Keratinocyte (primary cell): ENCODE results near the gene BCL2L11. TPM values are rescaled to one million over a fixed set of nuclear protein-coding genes. Genes with fewer than 3 reads are reported as not detected.

Experiments used
- DNase-seq: peaks from one replicate; pipeline ENCODE4 v3.0.0-alpha.2; 2011; ENCODE audit warnings: low read depth, missing footprints, low spot score
- FAIRE-seq: peaks from 2 replicates; lab custom pipeline; 2011; peaks lifted over from hg19 to GRCh38; lab: Jason Lieb, UNC
- H2AFZ ChIP-seq: 2 replicates; pipeline ENCODE4 v1.6.0; 2012; ENCODE audit warnings: low read length, control low read depth, inconsistent platforms; ENCODE audit not compliant: control insufficient read depth
- H3K27ac ChIP-seq: 2 replicates; pipeline ENCODE4 v1.5.1; 2011; ENCODE audit warnings: low read length; ENCODE audit not compliant: control insufficient read depth, insufficient read depth
- H3K27me3 ChIP-seq: 3 replicates; pipeline ENCODE4 v1.6.0; 2011; ENCODE audit warnings: low read length; ENCODE audit not compliant: control insufficient read depth, insufficient read depth; ENCODE audit errors: extremely low read depth
- H3K36me3 ChIP-seq, 2 experiments: 2 replicates in 1 of 2; 3 replicates in 1 of 2; pipeline ENCODE4 v1.5.1; 2011; ENCODE audit warnings: low read length in 2 of 2, mild to moderate bottlenecking in 1 of 2; ENCODE audit not compliant: control insufficient read depth in 2 of 2, insufficient read depth in 2 of 2; ENCODE audit errors: extremely low read depth in 1 of 2
- H3K4me1 ChIP-seq: 3 replicates; pipeline ENCODE4 v1.5.1; 2011; ENCODE audit warnings: low read length; ENCODE audit not compliant: control insufficient read depth, insufficient read depth; ENCODE audit errors: extremely low read depth
- H3K4me2 ChIP-seq: 3 replicates; pipeline ENCODE4 v1.6.0; 2011; ENCODE audit warnings: low read depth, low read length; ENCODE audit not compliant: control insufficient read depth, insufficient read depth; ENCODE audit errors: extremely low read depth
- H3K4me3 ChIP-seq, 3 experiments: fragments of 200-600 bp in 1 of 3; sonication (generic) in 1 of 3; 2 replicates in 2 of 3; 3 replicates in 1 of 3; pipeline ENCODE4 v1.5.1; 2011 to 2016; ENCODE audit warnings: low read length in 3 of 3, mild to moderate bottlenecking in 3 of 3, control low read depth in 2 of 3, inconsistent platforms in 1 of 3, low read depth in 1 of 3, mixed read lengths in 1 of 3, mixed run types in 1 of 3, moderate library complexity in 1 of 3; ENCODE audit not compliant: control insufficient read depth in 2 of 3, insufficient read depth in 2 of 3; ENCODE audit errors: extremely low read depth in 1 of 3
- H3K79me2 ChIP-seq: 2 replicates; pipeline ENCODE4 v1.6.0; 2012; ENCODE audit warnings: low read length; ENCODE audit not compliant: control insufficient read depth, insufficient read depth
- H3K9ac ChIP-seq: 3 replicates; pipeline ENCODE4 v1.6.0; 2011; ENCODE audit warnings: low read length; ENCODE audit not compliant: control insufficient read depth, insufficient read depth; ENCODE audit errors: extremely low read depth
- H3K9me1 ChIP-seq: 3 replicates; pipeline ENCODE4 v1.6.0; 2011; ENCODE audit warnings: low read length; ENCODE audit not compliant: control insufficient read depth, insufficient read depth; ENCODE audit errors: extremely low read depth
- H3K9me3 ChIP-seq: 2 replicates; pipeline ENCODE4 v1.5.1; 2012; ENCODE audit warnings: low read depth, low read length; ENCODE audit not compliant: control insufficient read depth
- H4K20me1 ChIP-seq: 3 replicates; pipeline ENCODE4 v1.6.0; 2011; ENCODE audit warnings: low read length; ENCODE audit not compliant: control insufficient read depth, insufficient read depth; ENCODE audit errors: extremely low read depth
- EZH2 ChIP-seq: IDR thresholded peaks from one replicate; pipeline ENCODE4 v1.6.1; 2012; ENCODE audit warnings: inconsistent platforms, mild to moderate bottlenecking, low read length, moderate library complexity
- dilution Hi-C: fragments of 300-500 bp; cut with MboI; formaldehyde crosslinking; loops from one replicate; pipeline ENCODE4 v1.7.0; 2020; ENCODE audit warnings: low sequenced_read_pairs; ENCODE audit not compliant: extremely low pct_ligation_motif_present
- polyA plus RNA-seq, 5 experiments: library from polyadenylated mRNA; depleted of rRNA in 3 of 5; stranded (reverse) in 3 of 5; stranded (forward) in 1 of 5; unstranded in 1 of 5; fragments of >200 nt; gene quantifications; 1 replicate in 1 of 5; 2 replicates in 3 of 5; 3 replicates in 1 of 5; pipeline versions ENCODE4 v1.2.1 to v1.2.3, GENCODE V29; 2011 to 2012; ENCODE audit warnings: missing spikeins in 2 of 5, low read depth in 1 of 5, low replicate concordance in 1 of 5
- TF ChIP-seq, protein P1 (sequence below), 3 experiments: IDR thresholded peaks in 1 of 3; conservative IDR thresholded peaks in 1 of 3; optimal IDR thresholded peaks in 1 of 3; 2 replicates in 2 of 3; 3 replicates in 1 of 3; pipeline versions ENCODE3 to v1.5.1; 2011; ENCODE audit warnings: low read length in 3 of 3, mild to moderate bottlenecking in 3 of 3, moderate library complexity in 2 of 3, control low read depth in 1 of 3, inconsistent platforms in 1 of 3; ENCODE audit not compliant: insufficient read depth in 2 of 3; ENCODE audit errors: extremely low read depth in 1 of 3

BCL2L11 gene
- polyA plus RNA-seq, 1 donor (not counting 4 experiments of a cell fraction or from before 2014, with no cell fraction given): 1.9 TPM

DNA sequence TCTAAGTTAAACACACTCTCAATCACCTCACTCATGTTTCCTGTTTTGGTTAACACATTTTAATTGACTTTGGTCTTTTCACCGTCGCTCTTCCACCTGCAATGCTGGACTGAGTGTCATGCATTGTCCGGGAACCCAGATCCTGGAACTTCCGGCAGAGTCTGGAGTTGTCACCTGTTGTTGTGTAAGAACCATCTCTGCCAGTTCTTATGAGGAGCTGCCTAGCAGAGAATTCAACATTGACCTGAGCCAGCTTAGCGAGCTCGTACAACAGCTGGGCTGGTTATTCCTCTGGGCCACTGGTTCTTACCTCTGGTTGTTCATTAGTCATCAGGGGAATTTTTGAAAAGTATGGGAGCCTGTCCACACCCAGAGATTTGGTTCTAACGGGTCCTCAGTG lies 75.7 kb downstream of the BCL2L11 start:
- DNase-seq (no peak), FAIRE-seq (no peak)
- Histone ChIP-seq H3K4me3 (no peak overlapping the region), H3K27me3 (peaks cover 12% of the 10 kb centered on the region), H3K9me1 (peaks cover 2% of the 10 kb centered on the region), H3K9ac (no peak overlapping the region), H3K4me2 (no peak overlapping the region), H3K36me3 (no peaks in the 10 kb centered on the region), H3K9me3 (no peaks in the 10 kb centered on the region), H3K79me2 (no peaks in the 10 kb centered on the region), H4K20me1 (no peaks in the 10 kb centered on the region), H3K27ac (no peak overlapping the region), H2AFZ (no peak overlapping the region), H3K4me1 (no peaks in the 10 kb centered on the region)
- dilution Hi-C loops: no loop called here
- no peak for TF ChIP-seq EZH2
- TF ChIP-seq, protein P1, sequence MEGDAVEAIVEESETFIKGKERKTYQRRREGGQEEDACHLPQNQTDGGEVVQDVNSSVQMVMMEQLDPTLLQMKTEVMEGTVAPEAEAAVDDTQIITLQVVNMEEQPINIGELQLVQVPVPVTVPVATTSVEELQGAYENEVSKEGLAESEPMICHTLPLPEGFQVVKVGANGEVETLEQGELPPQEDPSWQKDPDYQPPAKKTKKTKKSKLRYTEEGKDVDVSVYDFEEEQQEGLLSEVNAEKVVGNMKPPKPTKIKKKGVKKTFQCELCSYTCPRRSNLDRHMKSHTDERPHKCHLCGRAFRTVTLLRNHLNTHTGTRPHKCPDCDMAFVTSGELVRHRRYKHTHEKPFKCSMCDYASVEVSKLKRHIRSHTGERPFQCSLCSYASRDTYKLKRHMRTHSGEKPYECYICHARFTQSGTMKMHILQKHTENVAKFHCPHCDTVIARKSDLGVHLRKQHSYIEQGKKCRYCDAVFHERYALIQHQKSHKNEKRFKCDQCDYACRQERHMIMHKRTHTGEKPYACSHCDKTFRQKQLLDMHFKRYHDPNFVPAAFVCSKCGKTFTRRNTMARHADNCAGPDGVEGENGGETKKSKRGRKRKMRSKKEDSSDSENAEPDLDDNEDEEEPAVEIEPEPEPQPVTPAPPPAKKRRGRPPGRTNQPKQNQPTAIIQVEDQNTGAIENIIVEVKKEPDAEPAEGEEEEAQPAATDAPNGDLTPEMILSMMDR (optimal IDR thresholded peaks at IDR 0.05 in 1 of 3, IDR thresholded peaks at IDR 0.05 in 1 of 3, conservative IDR thresholded peaks at IDR 0.05 in 1 of 3; ENCODE audit: extremely low read depth in 1 of 3, insufficient read depth in 2 of 3, low read length in 3 of 3): no peak

DNA sequence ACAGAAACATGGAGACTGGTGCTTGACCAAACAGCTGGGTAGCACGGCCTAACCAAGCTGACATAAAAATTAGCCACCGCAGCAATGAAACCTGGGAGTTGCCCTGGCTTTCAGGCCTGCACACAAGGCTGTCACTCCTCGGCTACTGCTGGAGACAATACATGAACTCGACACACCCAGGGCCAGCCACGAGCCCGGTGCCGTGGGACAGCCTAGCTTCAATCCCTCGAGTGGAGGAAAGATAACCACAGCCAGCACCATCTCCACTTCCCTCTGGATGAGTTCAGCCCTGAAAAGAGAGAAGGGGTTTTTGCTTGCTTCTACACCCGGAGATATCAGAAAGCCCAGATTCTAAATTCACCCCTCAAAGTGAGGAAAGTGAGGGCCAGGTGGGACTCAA lies 78.0 kb downstream of the BCL2L11 start:
- Histone ChIP-seq H3K79me2 (no peaks in the 10 kb centered on the region), H3K4me3 (no peak overlapping the region), H3K9me3 (no peaks in the 10 kb centered on the region), H3K4me2 (no peak overlapping the region), H3K9me1 (no peaks in the 10 kb centered on the region), H3K27ac (no peak overlapping the region), H4K20me1 (no peaks in the 10 kb centered on the region), H3K27me3 (peaks cover 12% of the 10 kb centered on the region), H3K4me1 (no peaks in the 10 kb centered on the region), H2AFZ (no peak overlapping the region), H3K36me3 (no peaks in the 10 kb centered on the region), H3K9ac (no peak overlapping the region)
- FAIRE-seq (no peak), DNase-seq (no peak)
- TF ChIP-seq EZH2: no peak
- TF ChIP-seq, protein P1 (optimal IDR thresholded peaks at IDR 0.05 in 1 of 3, IDR thresholded peaks at IDR 0.05 in 1 of 3, conservative IDR thresholded peaks at IDR 0.05 in 1 of 3; ENCODE audit: extremely low read depth in 1 of 3, insufficient read depth in 2 of 3, low read length in 3 of 3): no peak
- dilution Hi-C loops: no loop called here
